Endothelial cell of umbilical vein (primary cell): ENCODE data around the gene KCNJ15. TPM values are rescaled to one million over a fixed set of nuclear protein-coding genes. Genes with fewer than 3 reads are reported as not detected.

Source experiments
- BruUV-seq: library from RNA; stranded (reverse); fragments of 400-500 nt; replicated peaks from 2 replicates; lab custom pipeline; 2021; lab: Mats Ljungman, UMichigan
- CTCF ChIA-PET: fragments of 300-600, 350-600 bp; sonication (Branson Sonifier 250); formaldehyde crosslinking; loops from one replicate; lab custom pipeline; 2021; ENCODE audit warnings: antibody characterized with exemption, inconsistent platforms; lab: Charles Lee
- POLR2A ChIA-PET: fragments of 300-600, 350-600 bp; sonication (Branson Sonifier 250); formaldehyde crosslinking; loops from one replicate; lab custom pipeline; 2021; ENCODE audit warnings: antibody characterized with exemption, inconsistent platforms; lab: Charles Lee
- DNase-seq: peaks from one replicate; pipeline ENCODE4 v3.0.0-alpha.2; 2011; ENCODE audit warnings: low read depth, low spot score
- FAIRE-seq: peaks from 2 replicates; lab custom pipeline; 2011; peaks lifted over from hg19 to GRCh38; lab: Jason Lieb, UNC
- H2AFZ ChIP-seq: 2 replicates; pipeline ENCODE4 v1.6.0; 2012; ENCODE audit warnings: low read depth, low read length, control low read depth, inconsistent platforms
- H3K27ac ChIP-seq: 2 replicates; pipeline ENCODE4 v1.5.1; 2011; ENCODE audit warnings: low read depth, mild to moderate bottlenecking, control low read depth, low read length, moderate library complexity; ENCODE audit not compliant: insufficient read depth
- H3K27me3 ChIP-seq, 2 experiments: 2 replicates each; pipeline versions ENCODE4 v1.6.0 to v1.6.1; 2011; ENCODE audit warnings: low read length in 2 of 2, mixed read lengths in 1 of 2; ENCODE audit not compliant: control insufficient read depth in 2 of 2, insufficient read depth in 2 of 2
- H3K36me3 ChIP-seq, 2 experiments: 2 replicates in 1 of 2; 3 replicates in 1 of 2; pipeline ENCODE4 v1.5.1; 2011; ENCODE audit warnings: low read length in 2 of 2, mild to moderate bottlenecking in 1 of 2, moderate library complexity in 1 of 2; ENCODE audit not compliant: control insufficient read depth in 2 of 2, insufficient read depth in 2 of 2; ENCODE audit errors: extremely low read depth in 1 of 2
- H3K4me1 ChIP-seq: 3 replicates; pipeline ENCODE4 v1.5.1; 2011; ENCODE audit warnings: mild to moderate bottlenecking, low read length; ENCODE audit not compliant: control insufficient read depth, insufficient read depth; ENCODE audit errors: extremely low read depth
- H3K4me2 ChIP-seq: 2 replicates; pipeline ENCODE4 v1.6.1; 2011; ENCODE audit warnings: low read length, control low read depth, mixed read lengths; ENCODE audit not compliant: insufficient read depth
- H3K4me3 ChIP-seq, 3 experiments: fragments of 200-600 bp in 1 of 3; sonication (generic), shearing (Covaris generic) in 1 of 3; replicated peaks in 1 of 3; 2 replicates each; pipeline ENCODE4 v1.5.1; 2011 to 2016; ENCODE audit warnings: control low read depth in 3 of 3, low read length in 3 of 3, mild to moderate bottlenecking in 2 of 3, inconsistent platforms in 1 of 3, low read depth in 1 of 3, moderate library complexity in 1 of 3; ENCODE audit not compliant: insufficient read depth in 1 of 3
- H3K79me2 ChIP-seq: 2 replicates; pipeline ENCODE4 v1.6.0; 2012; ENCODE audit warnings: low read length, inconsistent platforms; ENCODE audit not compliant: control insufficient read depth, insufficient read depth
- H3K9ac ChIP-seq: replicated peaks from 2 replicates; pipeline ENCODE3; 2011; ENCODE audit warnings: low read length, control low read depth; ENCODE audit not compliant: insufficient read depth; ENCODE audit errors: extremely low read depth
- H3K9me1 ChIP-seq: replicated peaks from 3 replicates; pipeline ENCODE4 v1.6.0; 2011; ENCODE audit warnings: mild to moderate bottlenecking, low read length; ENCODE audit not compliant: control insufficient read depth, insufficient read depth; ENCODE audit errors: extremely low read depth
- H3K9me3 ChIP-seq: replicated peaks from 2 replicates; pipeline ENCODE4 v1.5.1; 2012; ENCODE audit warnings: low read length, inconsistent platforms; ENCODE audit not compliant: control insufficient read depth, insufficient read depth
- H4K20me1 ChIP-seq: replicated peaks from 2 replicates; pipeline ENCODE3; 2011; ENCODE audit warnings: mild to moderate bottlenecking, low read length; ENCODE audit not compliant: control insufficient read depth, insufficient read depth; ENCODE audit errors: extremely low read depth
- CTCF ChIP-seq, 2 donors: IDR thresholded peaks; 1 replicate in 1 of 2; 2 replicates in 1 of 2; pipeline ENCODE4 v1.5.1; 2011; ENCODE audit warnings: low read length in 2 of 2, mild to moderate bottlenecking in 2 of 2, moderate library complexity in 2 of 2, control low read depth in 1 of 2, inconsistent platforms in 1 of 2, low read depth in 1 of 2; ENCODE audit not compliant: insufficient read depth in 1 of 2; ENCODE audit errors: extremely low read depth in 1 of 2
- GATA2 ChIP-seq: IDR thresholded peaks from 2 replicates; pipeline ENCODE4 v1.7.0; 2011; ENCODE audit warnings: low read depth, mild to moderate bottlenecking, moderate library complexity, mixed read lengths, low read length; ENCODE audit not compliant: insufficient read length, insufficient read depth
- JUN ChIP-seq: IDR thresholded peaks from 2 replicates; pipeline ENCODE4 v1.6.1; 2011; ENCODE audit warnings: borderline replicate concordance, low read depth; ENCODE audit not compliant: insufficient read length, insufficient read depth
- POLR2AphosphoS5 ChIP-seq: IDR thresholded peaks from 2 replicates; pipeline ENCODE4 v1.6.1; 2012; ENCODE audit warnings: low read depth, mild to moderate bottlenecking, control low read depth, low read length, moderate library complexity; ENCODE audit not compliant: insufficient read depth
- dilution Hi-C: fragments of 300-500 bp; cut with MboI; formaldehyde crosslinking; loops from one replicate; pipeline ENCODE4 v1.15.0; 2019; ENCODE audit warnings: low sequenced_read_pairs; ENCODE audit not compliant: extremely low pct_ligation_motif_present
- intact Hi-C: fragments of 100-400 bp; cut with micrococcal nuclease; formaldehyde crosslinking; loops from one replicate; pipeline ENCODE4 v1.10.0; 2022
- polyA plus RNA-seq, 4 experiments: library from polyadenylated mRNA; depleted of rRNA in 3 of 4; stranded (reverse) in 3 of 4; unstranded in 1 of 4; fragments of >200 nt; gene quantifications; 2 replicates each; pipeline versions ENCODE4 v1.2.1 to v1.2.3, GENCODE V29; 2011 to 2012; ENCODE audit warnings: missing spikeins in 1 of 4
- total RNA-seq: library from RNA; stranded (reverse); gene quantifications from 2 replicates; pipeline ENCODE4 v1.2.3, GENCODE V29; 2021

KCNJ15 gene
- total and polyA plus RNA-seq, 2 donors (not counting 3 experiments of a cell fraction or from before 2014, with no cell fraction given): 1.4 to 1.5 TPM

GRCh38 chr21:38240129-38240528, 16.7 kb upstream of the KCNJ15 start:
- no peaks in the 10 kb centered on the region for H4K20me1 ChIP-seq
- H3K4me3 ChIP-seq: no peak overlapping the region
- H3K4me2 ChIP-seq: peak overlapping the region; percentile 19
- no peaks in the 10 kb centered on the region for H3K79me2 ChIP-seq
- dilution Hi-C loops (no loop called here), intact Hi-C loops (loop anchor here (2.0 kb wide), 1 partner anchor 69 kb away; no protein-coding TSS in a partner anchor)
- DNase-seq: peak; percentile 93
- no peak overlapping the region for H2AFZ ChIP-seq
- TF ChIP-seq POLR2AphosphoS5 (no peak), CTCF (IDR thresholded peaks at IDR 0.05; ENCODE audit: extremely low read depth in 1 of 2, insufficient read depth in 1 of 2, low read depth in 1 of 2, low read length in 2 of 2) (no peak), JUN (no peak), GATA2 (no peak)
- no peaks in the 10 kb centered on the region for H3K36me3 ChIP-seq
- BruUV-seq: no TSS peak
- H3K9ac ChIP-seq: peak overlapping the region; percentile 12
- H3K4me1 ChIP-seq: peaks cover 25% of the 10 kb centered on the region
- FAIRE-seq: peak; percentile 79
- no peaks in the 10 kb centered on the region for H3K27me3 ChIP-seq
- ChIA-PET CTCF (interaction anchor here (1.3 to 2.2 kb wide), 3 partner anchors 21 to 113 kb away, joined by 3 to 11 read pairs (median 10); no protein-coding TSS in a partner anchor), POLR2A (interaction anchor here (0.8 kb wide), 1 partner anchor 66 kb away, joined by 3 read pairs; no protein-coding TSS in a partner anchor)
- H3K9me3 ChIP-seq: no peaks in the 10 kb centered on the region
- H3K27ac ChIP-seq: peak overlapping the region; percentile 68
- no peaks in the 10 kb centered on the region for H3K9me1 ChIP-seq
